Omental fat pad (tissue), 4 donors: Measurements from ENCODE around the gene MYLIP. TPM values are rescaled to one million over a fixed set of nuclear protein-coding genes. Genes with fewer than 3 reads are reported as not detected.

ENCODE experiments used
- ATAC-seq: fragments of 150-250 bp; one replicate; pipeline ENCODE4 v1.9.1; 2016; ENCODE audit warnings: mild to moderate bottlenecking, moderate library complexity; ENCODE audit not compliant: low FRiP score
- DNase-seq: peaks from one replicate; pipeline ENCODE4 v3.0.0-alpha.2; 2019; ENCODE audit warnings: low spot score
- total RNA-seq, 4 donors: library from RNA; depleted of rRNA; stranded (reverse); fragments of >200 nt; gene quantifications; one replicate each; pipeline ENCODE4 v1.1.0, GENCODE V29; 2016
- TF ChIP-seq, protein P1 (sequence below), 3 donors: fragments of 450-650 bp; IDR thresholded peaks; one replicate each; pipeline ENCODE4 v1.5.1; 2016 to 2017; ENCODE audit warnings: antibody characterized with exemption in 3 of 3, mild to moderate bottlenecking in 3 of 3, moderate library complexity in 2 of 3

MYLIP gene
- total RNA-seq, 4 donors from 2014 or later: 13.0 to 81.8 (median 33.5) TPM

DNA sequence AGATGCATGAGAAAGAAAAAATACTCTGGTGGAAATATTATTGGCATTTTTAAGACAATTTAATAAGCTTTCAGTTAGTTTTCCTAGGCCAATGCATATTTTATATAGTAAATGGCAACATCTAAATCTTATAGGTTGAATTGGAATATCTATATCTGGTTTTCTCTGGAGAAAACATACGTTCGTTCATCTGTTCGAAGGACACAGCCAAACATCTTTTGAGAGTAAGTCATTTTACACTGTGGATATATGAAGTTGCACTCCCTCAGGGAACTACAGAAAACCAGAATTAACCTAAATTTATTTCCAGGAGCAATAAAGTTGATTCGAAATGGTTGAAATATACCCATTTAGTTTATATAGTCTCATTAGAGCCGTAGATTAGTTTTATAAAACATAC lies 49.0 kb downstream of the MYLIP start:
- DNase-seq: no peak
- ATAC-seq: no peak
- TF ChIP-seq, protein P1, sequence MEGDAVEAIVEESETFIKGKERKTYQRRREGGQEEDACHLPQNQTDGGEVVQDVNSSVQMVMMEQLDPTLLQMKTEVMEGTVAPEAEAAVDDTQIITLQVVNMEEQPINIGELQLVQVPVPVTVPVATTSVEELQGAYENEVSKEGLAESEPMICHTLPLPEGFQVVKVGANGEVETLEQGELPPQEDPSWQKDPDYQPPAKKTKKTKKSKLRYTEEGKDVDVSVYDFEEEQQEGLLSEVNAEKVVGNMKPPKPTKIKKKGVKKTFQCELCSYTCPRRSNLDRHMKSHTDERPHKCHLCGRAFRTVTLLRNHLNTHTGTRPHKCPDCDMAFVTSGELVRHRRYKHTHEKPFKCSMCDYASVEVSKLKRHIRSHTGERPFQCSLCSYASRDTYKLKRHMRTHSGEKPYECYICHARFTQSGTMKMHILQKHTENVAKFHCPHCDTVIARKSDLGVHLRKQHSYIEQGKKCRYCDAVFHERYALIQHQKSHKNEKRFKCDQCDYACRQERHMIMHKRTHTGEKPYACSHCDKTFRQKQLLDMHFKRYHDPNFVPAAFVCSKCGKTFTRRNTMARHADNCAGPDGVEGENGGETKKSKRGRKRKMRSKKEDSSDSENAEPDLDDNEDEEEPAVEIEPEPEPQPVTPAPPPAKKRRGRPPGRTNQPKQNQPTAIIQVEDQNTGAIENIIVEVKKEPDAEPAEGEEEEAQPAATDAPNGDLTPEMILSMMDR (IDR thresholded peaks at IDR 0.05): no peak

- TF ChIP-seq, protein P1 (IDR thresholded peaks at IDR 0.05): no peak
- ATAC-seq: no peak
- no peak for DNase-seq
Observed at GRCh38 chr6:16178351-16178750, 49.5 kb downstream of the MYLIP start.

DNA sequence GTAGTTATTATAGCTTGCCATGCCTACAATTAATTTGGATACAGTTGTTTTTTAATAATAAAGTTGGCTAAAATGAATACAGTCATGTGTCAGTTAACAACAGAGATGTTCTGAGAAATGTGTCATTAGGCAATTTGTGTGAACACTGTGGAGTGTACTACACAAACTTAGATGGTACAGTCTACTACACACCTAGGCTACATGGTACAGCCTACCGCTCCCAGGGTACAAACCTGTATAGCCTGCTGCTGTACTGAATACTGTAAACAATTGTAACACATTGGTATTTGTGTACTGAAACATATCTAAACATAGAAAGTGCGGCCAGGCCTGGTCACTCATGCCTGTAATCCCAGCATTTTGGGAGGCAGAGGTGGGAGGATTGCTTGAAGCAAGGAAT lies 50.2 kb downstream of the MYLIP start:
- TF ChIP-seq, protein P1 (IDR thresholded peaks at IDR 0.05): no peak
- DNase-seq (no peak), ATAC-seq (no peak)

GRCh38 chr6:16179970-16180431 lies 51.1 kb downstream of the MYLIP start:
- TF ChIP-seq, protein P1 (IDR thresholded peaks at IDR 0.05): no peak
- ATAC-seq (no peak), DNase-seq (no peak)

DNA sequence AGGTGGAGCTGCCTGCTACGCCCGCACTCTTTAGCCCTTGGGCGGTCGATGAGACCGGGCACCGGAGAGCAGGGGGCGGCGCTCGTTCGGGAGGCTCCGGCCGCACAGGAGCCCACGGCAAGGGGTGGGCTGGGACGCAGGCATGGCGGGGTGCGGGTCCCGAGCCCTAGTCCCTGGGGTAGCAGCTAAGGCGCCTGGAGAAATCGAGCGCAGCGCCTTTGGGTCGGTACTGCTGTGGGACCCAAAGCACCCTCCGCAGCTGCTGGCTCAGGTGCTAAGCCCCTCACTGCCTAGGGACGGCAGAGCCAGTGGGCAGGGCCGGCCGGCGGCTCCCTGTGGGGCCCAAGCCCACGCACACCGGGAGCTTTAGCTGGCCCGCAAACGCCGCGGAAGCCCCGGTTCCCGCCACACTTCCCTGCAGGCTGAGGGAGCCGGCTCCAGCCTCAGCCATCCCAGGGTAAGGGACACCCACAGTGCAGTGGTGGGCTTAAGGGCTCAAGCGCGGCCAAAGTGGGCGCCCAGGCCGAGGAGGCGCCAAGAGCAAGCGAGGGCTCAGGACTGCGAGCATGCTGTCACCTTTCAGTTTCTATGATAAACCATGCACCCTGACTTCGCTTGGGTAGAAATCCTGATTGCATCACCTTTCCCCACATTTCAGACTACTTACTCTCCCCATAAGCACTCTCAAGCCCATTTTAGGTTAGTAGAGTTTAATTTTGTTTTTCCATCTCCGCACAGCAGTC lies 52.0 kb downstream of the MYLIP start:
- ATAC-seq: no peak
- TF ChIP-seq, protein P1 (IDR thresholded peaks at IDR 0.05): no peak
- DNase-seq: no peak

- TF ChIP-seq, protein P1 (IDR thresholded peaks at IDR 0.05): no peak
- ATAC-seq (no peak), DNase-seq (no peak)
Observed at GRCh38 chr6:16181439-16182297, 52.8 kb downstream of the MYLIP start.
